Spleen (tissue), 13 donors: ENCODE measurements around the gene WNT9B. TPM values are rescaled to one million over a fixed set of nuclear protein-coding genes. Genes with fewer than 3 reads are reported as not detected.

ENCODE experiments used
- DNase-seq: peaks from one replicate; pipeline ENCODE4 v3.0.0-alpha.2; 2020
- H3K27ac ChIP-seq, 8 donors: fragments of 200-600 bp; sonication (generic) in 7 of 8; 1 replicate in 4 of 8; 2 replicates in 4 of 8; pipeline versions ENCODE4 v1.5.0 to v1.8.0; 2016 to 2021; ENCODE audit warnings: inconsistent platforms in 4 of 8, mild to moderate bottlenecking in 4 of 8, moderate library complexity in 1 of 8
- H3K27me3 ChIP-seq, 7 donors: fragments of 200-600 bp; sonication (generic) in 6 of 7; replicated peaks in 1 of 7; 1 replicate in 4 of 7; 2 replicates in 3 of 7; pipeline versions ENCODE4 v1.5.0 to v1.8.0; 2016 to 2021; ENCODE audit warnings: inconsistent platforms in 3 of 7, mild to moderate bottlenecking in 1 of 7
- H3K36me3 ChIP-seq, 6 donors: fragments of 200-600 bp; sonication (generic) in 5 of 6; 1 replicate in 4 of 6; 2 replicates in 2 of 6; pipeline versions ENCODE4 v1.5.0 to v1.8.0; 2016 to 2021; ENCODE audit warnings: inconsistent platforms in 2 of 6
- H3K4me1 ChIP-seq, 6 donors: fragments of 200-600 bp; sonication (generic) in 5 of 6; 1 replicate in 3 of 6; 2 replicates in 3 of 6; pipeline versions ENCODE4 v1.5.0 to v1.8.0; 2016 to 2021; ENCODE audit warnings: inconsistent platforms in 3 of 6
- H3K4me3 ChIP-seq, 8 donors: fragments of 200-600 bp; sonication (generic) in 7 of 8; 1 replicate in 4 of 8; 2 replicates in 4 of 8; pipeline versions ENCODE4 v1.5.0 to v1.8.0; 2016 to 2021; ENCODE audit warnings: inconsistent platforms in 4 of 8, mild to moderate bottlenecking in 4 of 8, moderate library complexity in 2 of 8
- H3K9me3 ChIP-seq, 8 donors: fragments of 200-600 bp; sonication (generic) in 7 of 8; 1 replicate in 4 of 8; 2 replicates in 4 of 8; pipeline versions ENCODE4 v1.5.0 to v1.8.0; 2016 to 2021; ENCODE audit warnings: inconsistent platforms in 4 of 8
- CTCF ChIP-seq, 11 experiments: fragments of 200-600 bp in 7 of 11; fragments of 450-650 bp in 4 of 11; sonication (generic) in 4 of 11; IDR thresholded peaks in 8 of 11; conservative IDR thresholded peaks in 3 of 11; 1 replicate in 7 of 11; 2 replicates in 4 of 11; pipeline versions ENCODE4 v1.4.0 to v1.8.0; 2016 to 2021; ENCODE audit warnings: antibody characterized with exemption in 11 of 11, inconsistent platforms in 4 of 11, mild to moderate bottlenecking in 1 of 11
- POLR2A ChIP-seq, 3 donors: fragments of 450-650 bp; IDR thresholded peaks; one replicate each; pipeline ENCODE4 v1.5.1; 2017; ENCODE audit warnings: antibody characterized with exemption in 3 of 3, mild to moderate bottlenecking in 1 of 3
- POLR2AphosphoS5 ChIP-seq, 3 donors: sonication (generic); formaldehyde crosslinking; IDR thresholded peaks; one replicate each; pipeline ENCODE4 v1.5.1; 2017; ENCODE audit warnings: antibody characterized with exemption in 3 of 3
- WGBS, 5 donors: extraction: QIAGEN DNeasy Blood & Tissue Kit in 3 of 5; methylation state at CpG; one replicate each; pipeline versions ENCODE4 v1.1.5 to v1.1.7; 2013 to 2018; 5-methylcytosine and 5-hydroxymethylcytosine counted together
- intact Hi-C: fragments of 100-400 bp; cut with DNase I; formaldehyde crosslinking; loops from one replicate; pipeline ENCODE4 v1.15.0; 2023; ENCODE audit warnings: low total_unique reads
- long read RNA-seq, 2 donors: transcript quantifications; one replicate each; lab custom pipeline, GENCODE V29; 2026
- polyA plus RNA-seq, 3 donors: library from polyadenylated mRNA; stranded (reverse); fragments of 200-250 nt; gene quantifications; one replicate each; pipeline ENCODE4 v1.2.1, GENCODE V29; 2013
- total RNA-seq, 7 donors: library from RNA; depleted of rRNA in 3 of 7; stranded (reverse); fragments of >200 nt in 3 of 7; fragmentation: NEBNext Ultra II Directional in 4 of 7; extraction: Animal tissue kit (Norgen Biotek cat#: 25700) in 4 of 7; gene quantifications; one replicate each; pipeline versions ENCODE4 v1.1.0 to v1.2.1, GENCODE V29; 2016 to 2021
- donor health status: healthy with polysubstance abuse.
- donor health status: DM: no; HTN: no; CAD: no; lungs with moderate emphysema.
- donor health status: DM: no; HTN: no; CAD: no.
- donor health status: Bipolar disorder and iron deficiency.
- donor health status: healthy.
- donor health status: DM: no; HTN: no; CAD: no.
- donor health status: DM: yes; HTN: yes; CAD: no.

WNT9B gene
- total RNA-seq, result 10 to 100 TPM in 1 of 7 donors, 1 to 10 TPM in 2, under 1 TPM in 4; 0.66 to 13.4 (median 0.80) TPM
- under 1 TPM; 0.03 to 0.29 (median 0.11) TPM for polyA plus RNA-seq
- long read RNA-seq, donor 1, partial matches to known transcripts, result 0 of 1 reads
- long read RNA-seq, donor 1, other reads (novel, unspliced or antisense), result 0 of 1 reads
- long read RNA-seq, donor 2, result 0 reads

GRCh38 chr17:46851029-46851741 lies at the start of gene WNT9B:
Gene WNT9B, plus strand, starts transcription at chr17:46851583. Its CDS starts 56 bp downstream, at chr17:46851639.
- intact Hi-C loops, result no loop called here
- TF ChIP-seq POLR2AphosphoS5 (IDR thresholded peaks at IDR 0.05) (peak in 2 of 3 donors; percentile 30 to 40), CTCF (IDR thresholded peaks at IDR 0.05 in 8 of 11, conservative IDR thresholded peaks at IDR 0.05 in 3 of 11) (no peak)
- Histone ChIP-seq H3K27ac (peak within 1 kb of the TSS in 3 of 8 donors; percentile 14 to 56 (median 30)), H3K27me3 (peaks cover 4 to 81% (median 28%) of the 10 kb centered on the region in 7 donors), H3K4me1 (peaks cover 0 to 19% (median 12%) of the 10 kb centered on the region in 6 donors), H3K36me3 (no peaks in the 10 kb centered on the region), H3K4me3 (peak within 1 kb of the TSS; percentile 34 to 70 (median 44)), H3K9me3 (no peaks in the 10 kb centered on the region)
- DNase-seq, result no peak
- WGBS, 5 donors, result 1 to 9% (median 5%) methylated on average over 20 to 75 of the region's 75 CpGs

- Histone ChIP-seq H3K9me3 (no peaks in the 10 kb centered on the region), H3K27me3 (no peaks in the 10 kb centered on the region), H3K4me3 (no peak overlapping the region), H3K36me3 (no peaks in the 10 kb centered on the region), H3K27ac (no peak overlapping the region), H3K4me1 (no peaks in the 10 kb centered on the region)
- no peak for DNase-seq
- 61 to 78% (median 70%) methylated on average over 7 of the region's 7 CpGs for WGBS, 5 donors
- intact Hi-C loops, result no loop called here
- TF ChIP-seq POLR2AphosphoS5 (IDR thresholded peaks at IDR 0.05), result no peak
- TF ChIP-seq CTCF (IDR thresholded peaks at IDR 0.05 in 8 of 11, conservative IDR thresholded peaks at IDR 0.05 in 3 of 11), result no peak
- TF ChIP-seq POLR2A (IDR thresholded peaks at IDR 0.05), result no peak
Observed at GRCh38 chr17:46802800-46803199, 48.6 kb upstream of the WNT9B start.

- Histone ChIP-seq H3K27ac (no peak overlapping the region), H3K27me3 (no peaks in the 10 kb centered on the region), H3K4me3 (no peak overlapping the region), H3K4me1 (no peaks in the 10 kb centered on the region), H3K9me3 (no peaks in the 10 kb centered on the region), H3K36me3 (no peaks in the 10 kb centered on the region)
- no peak for DNase-seq
- no peak for TF ChIP-seq CTCF (IDR thresholded peaks at IDR 0.05 in 8 of 11, conservative IDR thresholded peaks at IDR 0.05 in 3 of 11)
- TF ChIP-seq POLR2A (IDR thresholded peaks at IDR 0.05), result no peak
- TF ChIP-seq POLR2AphosphoS5 (IDR thresholded peaks at IDR 0.05), result no peak
- intact Hi-C loops, result no loop called here
- 89 to 97% (median 92%) methylated on average over 5 of the region's 5 CpGs for WGBS, 5 donors
Observed at GRCh38 chr17:46803544-46803943, 47.8 kb upstream of the WNT9B start.

- TF ChIP-seq CTCF (IDR thresholded peaks at IDR 0.05 in 8 of 11, conservative IDR thresholded peaks at IDR 0.05 in 3 of 11) (no peak), POLR2A (IDR thresholded peaks at IDR 0.05) (no peak), POLR2AphosphoS5 (IDR thresholded peaks at IDR 0.05) (no peak)
- Histone ChIP-seq H3K36me3 (no peaks in the 10 kb centered on the region), H3K4me3 (no peak overlapping the region), H3K27me3 (peaks cover 0 to 7% (median 0%) of the 10 kb centered on the region in 7 donors), H3K4me1 (no peaks in the 10 kb centered on the region), H3K27ac (no peak overlapping the region), H3K9me3 (no peaks in the 10 kb centered on the region)
- WGBS, 5 donors, result 86 to 95% (median 92%) methylated on average over 6 of the region's 6 CpGs
- no peak for DNase-seq
- intact Hi-C loops, result no loop called here
Observed at GRCh38 chr17:46805771-46806170, 45.6 kb upstream of the WNT9B start.
